ENCODE data around the gene PDE4B. TPM values are rescaled to one million over a fixed set of nuclear protein-coding genes. Genes with fewer than 3 reads are reported as not detected.

PDE4B gene
- total RNA-seq, 2 donors from 2014 or later: 1.6 to 12.2 TPM

DNA sequence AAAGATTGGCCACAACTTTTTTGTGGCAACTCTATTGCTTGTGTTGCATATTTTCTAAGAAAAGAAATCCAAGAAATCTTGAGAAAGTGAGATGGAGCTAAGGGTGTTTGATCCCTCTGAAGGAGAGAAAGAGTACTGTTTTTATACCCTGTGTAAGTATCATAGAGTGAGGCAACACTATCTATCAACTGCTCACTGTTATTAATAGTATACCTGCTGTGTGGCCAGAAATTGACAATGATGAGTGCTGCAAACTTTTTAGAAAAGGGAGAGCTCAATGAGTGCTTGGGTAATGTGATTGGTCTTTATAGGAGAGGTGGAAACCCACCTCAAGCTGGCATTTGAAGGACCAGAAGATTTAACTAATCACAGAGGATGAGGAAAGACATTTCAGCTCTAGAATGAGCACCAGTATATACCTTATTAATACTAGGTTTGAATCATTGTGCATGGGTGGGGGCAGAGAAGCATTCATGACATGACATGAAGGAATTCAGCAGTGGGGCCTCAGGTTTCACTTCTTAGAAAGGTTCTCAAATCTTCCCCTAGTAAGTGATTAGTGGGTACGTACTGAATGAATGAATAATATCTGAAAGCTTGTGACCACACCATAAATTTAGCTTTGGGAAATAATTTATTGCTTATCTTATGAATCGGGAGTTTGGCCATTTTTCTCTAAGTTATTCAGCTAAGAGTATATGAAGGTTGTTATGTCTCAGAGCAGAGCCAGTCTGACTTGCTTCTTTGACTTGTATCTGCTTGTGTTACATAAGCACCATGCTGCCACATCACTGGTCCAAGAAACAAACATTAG is 572.1 kb downstream of the PDE4B start:
- 49 to 70% methylated on average over 2 of the region's 2 CpGs for WGBS, 2 donors
- no peak for ATAC-seq
- Histone ChIP-seq H3K27me3 (no peaks in the 10 kb centered on the region), H3K4me1 (no peaks in the 10 kb centered on the region), H3K27ac (no peak overlapping the region), H3K4me3 (no peak overlapping the region), H3K36me3 (replicated peaks in 1 of 2; ENCODE audit: insufficient read depth in 1 of 2, low read depth in 2 of 2) (no peaks in the 10 kb centered on the region), H3K9me3 (no peaks in the 10 kb centered on the region)
- DNase-seq: no peak
- intact Hi-C loops (cut with DNase I): no loop called here
- TF ChIP-seq POLR2A (IDR thresholded peaks at IDR 0.05): no peak
- TF ChIP-seq, protein P1, sequence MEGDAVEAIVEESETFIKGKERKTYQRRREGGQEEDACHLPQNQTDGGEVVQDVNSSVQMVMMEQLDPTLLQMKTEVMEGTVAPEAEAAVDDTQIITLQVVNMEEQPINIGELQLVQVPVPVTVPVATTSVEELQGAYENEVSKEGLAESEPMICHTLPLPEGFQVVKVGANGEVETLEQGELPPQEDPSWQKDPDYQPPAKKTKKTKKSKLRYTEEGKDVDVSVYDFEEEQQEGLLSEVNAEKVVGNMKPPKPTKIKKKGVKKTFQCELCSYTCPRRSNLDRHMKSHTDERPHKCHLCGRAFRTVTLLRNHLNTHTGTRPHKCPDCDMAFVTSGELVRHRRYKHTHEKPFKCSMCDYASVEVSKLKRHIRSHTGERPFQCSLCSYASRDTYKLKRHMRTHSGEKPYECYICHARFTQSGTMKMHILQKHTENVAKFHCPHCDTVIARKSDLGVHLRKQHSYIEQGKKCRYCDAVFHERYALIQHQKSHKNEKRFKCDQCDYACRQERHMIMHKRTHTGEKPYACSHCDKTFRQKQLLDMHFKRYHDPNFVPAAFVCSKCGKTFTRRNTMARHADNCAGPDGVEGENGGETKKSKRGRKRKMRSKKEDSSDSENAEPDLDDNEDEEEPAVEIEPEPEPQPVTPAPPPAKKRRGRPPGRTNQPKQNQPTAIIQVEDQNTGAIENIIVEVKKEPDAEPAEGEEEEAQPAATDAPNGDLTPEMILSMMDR (IDR thresholded peaks at IDR 0.05): no peak

DNA sequence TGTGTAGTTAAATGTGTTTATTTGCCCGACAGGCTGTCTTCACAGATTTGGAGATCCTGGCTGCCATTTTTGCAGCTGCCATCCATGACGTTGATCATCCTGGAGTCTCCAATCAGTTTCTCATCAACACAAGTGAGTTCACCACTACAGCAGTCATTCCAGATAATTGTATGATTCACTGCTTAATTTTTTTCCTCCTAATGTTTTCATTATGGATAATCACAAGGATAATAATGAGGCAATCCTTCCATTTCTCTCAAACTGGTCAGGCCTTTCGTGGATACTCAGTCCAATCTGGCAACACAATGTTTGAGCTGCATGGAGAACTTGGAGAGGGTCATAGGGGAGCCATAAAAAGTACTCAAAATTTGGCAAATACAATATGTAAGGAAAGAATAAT is 572.9 kb downstream of the PDE4B start:
- no peak for TF ChIP-seq POLR2A (IDR thresholded peaks at IDR 0.05)
- TF ChIP-seq, protein P1 (IDR thresholded peaks at IDR 0.05): no peak
- Histone ChIP-seq H3K27me3 (no peaks in the 10 kb centered on the region), H3K4me3 (no peak overlapping the region), H3K4me1 (no peaks in the 10 kb centered on the region), H3K9me3 (no peaks in the 10 kb centered on the region), H3K27ac (no peak overlapping the region), H3K36me3 (replicated peaks in 1 of 2; ENCODE audit: insufficient read depth in 1 of 2, low read depth in 2 of 2) (no peaks in the 10 kb centered on the region)
- ATAC-seq: no peak
- WGBS, 2 donors: 70% methylated on average over 3 of the region's 3 CpGs
- intact Hi-C loops (cut with DNase I): no loop called here
- no peak for DNase-seq

DNA sequence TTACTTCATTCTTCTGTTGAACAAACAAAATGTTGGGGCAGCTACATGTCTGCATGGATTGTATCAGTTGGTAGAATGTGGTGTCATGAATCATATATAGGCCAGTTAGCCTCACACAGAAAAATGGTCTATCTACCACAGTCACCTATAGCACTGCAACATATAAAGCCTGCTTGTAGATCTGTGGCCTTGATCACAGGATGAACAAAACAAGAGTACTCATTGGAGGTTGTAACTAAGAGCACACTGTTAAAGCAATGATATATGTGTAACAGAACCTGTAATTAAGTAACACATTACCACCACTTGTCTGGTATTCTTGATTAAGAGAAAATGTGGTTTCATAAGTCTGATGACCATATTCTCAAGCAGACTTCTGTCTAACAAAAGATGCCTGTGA is 573.9 kb downstream of the PDE4B start:
- DNase-seq (no peak), ATAC-seq (no peak)
- no peak overlapping the region for H3K4me3 ChIP-seq
- H3K9me3 ChIP-seq: no peaks in the 10 kb centered on the region
- no peak for TF ChIP-seq POLR2A (IDR thresholded peaks at IDR 0.05)
- TF ChIP-seq, protein P1 (IDR thresholded peaks at IDR 0.05): no peak
- H3K36me3 ChIP-seq (replicated peaks in 1 of 2; ENCODE audit: insufficient read depth in 1 of 2, low read depth in 2 of 2): no peaks in the 10 kb centered on the region
- intact Hi-C loops (cut with DNase I): no loop called here
- H3K27ac ChIP-seq: no peak overlapping the region
- H3K27me3 ChIP-seq: no peaks in the 10 kb centered on the region
- no peaks in the 10 kb centered on the region for H3K4me1 ChIP-seq

DNA sequence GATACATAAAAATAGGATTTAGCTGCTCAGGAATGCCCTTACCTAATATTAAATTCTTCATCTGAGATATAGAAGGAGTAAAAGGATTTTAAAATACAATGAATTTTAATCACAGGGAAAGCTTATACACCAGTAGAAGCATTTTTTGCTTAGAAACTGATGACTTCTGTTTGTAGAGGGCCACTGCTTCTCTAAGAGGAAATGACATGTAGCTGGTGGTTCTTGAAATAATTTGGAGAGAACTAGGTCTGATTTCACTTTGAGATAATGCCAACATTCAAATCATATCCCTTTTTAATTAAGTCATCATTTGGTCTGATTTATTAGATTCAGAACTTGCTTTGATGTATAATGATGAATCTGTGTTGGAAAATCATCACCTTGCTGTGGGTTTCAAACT is 574.7 kb downstream of the PDE4B start:
- Histone ChIP-seq H3K36me3 (replicated peaks in 1 of 2; ENCODE audit: insufficient read depth in 1 of 2, low read depth in 2 of 2) (no peaks in the 10 kb centered on the region), H3K27ac (no peak overlapping the region), H3K4me3 (no peak overlapping the region), H3K9me3 (no peaks in the 10 kb centered on the region), H3K4me1 (no peaks in the 10 kb centered on the region), H3K27me3 (no peaks in the 10 kb centered on the region)
- intact Hi-C loops (cut with DNase I): no loop called here
- TF ChIP-seq, protein P1 (IDR thresholded peaks at IDR 0.05): no peak
- TF ChIP-seq POLR2A (IDR thresholded peaks at IDR 0.05): no peak
- no peak for ATAC-seq
- no peak for DNase-seq

DNA sequence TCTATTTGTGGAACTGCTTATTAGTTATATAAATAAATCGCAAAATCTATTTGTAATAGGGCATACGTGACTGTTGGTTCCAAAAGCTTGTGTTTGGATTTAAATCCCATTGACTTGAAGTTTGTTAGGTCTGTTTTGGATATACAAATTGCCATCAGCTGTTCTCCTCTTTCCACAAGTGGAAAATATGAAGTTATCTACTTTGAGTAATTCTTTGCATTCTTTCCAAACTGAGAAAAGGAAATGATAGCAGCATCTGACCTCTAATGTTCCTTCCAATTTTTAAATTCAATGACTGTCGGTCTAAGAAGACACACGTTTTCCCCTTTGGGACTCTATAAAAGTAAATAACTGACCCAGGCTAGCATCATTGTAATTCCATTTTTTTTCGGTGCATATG is 575.6 kb downstream of the PDE4B start:
- Histone ChIP-seq H3K9me3 (no peaks in the 10 kb centered on the region), H3K36me3 (replicated peaks in 1 of 2; ENCODE audit: insufficient read depth in 1 of 2, low read depth in 2 of 2) (no peaks in the 10 kb centered on the region), H3K27me3 (no peaks in the 10 kb centered on the region), H3K4me3 (no peak overlapping the region), H3K4me1 (no peaks in the 10 kb centered on the region), H3K27ac (no peak overlapping the region)
- intact Hi-C loops (cut with DNase I): no loop called here
- TF ChIP-seq POLR2A (IDR thresholded peaks at IDR 0.05): no peak
- TF ChIP-seq, protein P1 (IDR thresholded peaks at IDR 0.05): no peak
- 69 to 72% methylated on average over 5 of the region's 5 CpGs for WGBS, 2 donors
- DNase-seq (no peak), ATAC-seq (no peak)

Measured in body of pancreas (tissue), 4 donors.